GM18507 (cell line): ENCODE data around the gene SRRM4.

ENCODE experiments used
- DNase-seq: peaks from one replicate; pipeline ENCODE4 v3.0.0; 2011; ENCODE audit warnings: low read depth; ENCODE audit not compliant: insufficient read length; ENCODE audit errors: extremely low spot score
- FAIRE-seq: peaks from 2 replicates; lab custom pipeline; 2011; peaks lifted over from hg19 to GRCh38; lab: Jason Lieb, UNC

The SRRM4 gene

DNA sequence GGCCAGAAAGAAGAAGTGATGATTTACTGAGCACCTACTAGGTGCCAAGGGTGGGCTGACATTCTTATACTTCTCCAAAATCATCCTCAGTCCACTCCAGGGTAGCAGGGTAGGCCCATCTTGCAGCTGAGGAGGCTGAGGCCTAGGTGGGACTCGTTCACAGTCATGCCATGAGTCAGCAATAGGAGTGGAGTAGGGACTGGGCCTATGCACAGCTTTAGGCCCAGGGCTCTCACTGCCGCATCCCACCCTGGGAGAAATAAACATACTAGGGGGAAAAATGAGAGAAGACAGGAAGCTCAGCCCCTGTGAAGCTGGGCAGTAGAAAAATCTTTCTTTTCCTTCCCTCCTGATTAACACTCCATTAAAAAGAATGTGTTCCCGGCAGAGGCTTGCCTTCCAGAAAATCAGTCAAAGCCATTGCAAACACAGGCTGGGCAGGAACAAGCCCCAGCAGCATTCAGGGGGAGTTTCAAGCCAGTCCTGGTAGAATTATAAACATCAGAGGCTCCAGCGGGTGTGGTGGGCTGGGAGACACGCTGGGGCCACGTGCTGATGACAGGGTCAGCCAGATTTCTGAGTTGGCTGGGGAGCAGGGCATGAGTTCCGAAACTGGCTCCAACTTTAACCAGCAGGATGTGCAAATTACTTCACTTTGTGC is 199.2 kb downstream of the SRRM4 start:
- FAIRE-seq = no peak
- no peak for DNase-seq

DNA sequence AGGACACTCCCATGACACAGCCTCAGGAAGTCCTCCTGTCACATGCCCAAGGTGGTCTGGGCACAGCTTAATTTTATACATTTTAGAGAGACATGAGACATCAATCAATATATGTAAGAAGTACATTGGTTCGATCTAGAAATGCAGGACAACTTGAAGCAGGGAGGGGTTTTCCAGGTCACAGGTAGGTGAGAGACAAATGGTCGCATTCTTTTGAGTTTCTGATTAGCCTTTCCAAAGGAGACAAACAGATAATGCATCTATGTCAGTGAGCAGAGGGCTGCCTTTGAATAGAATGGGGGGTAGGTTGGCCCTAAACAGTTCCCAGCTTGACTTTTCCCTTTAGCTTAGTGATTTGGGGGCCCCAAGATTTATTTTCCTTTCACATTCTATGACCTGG is 199.9 kb downstream of the SRRM4 start:
- DNase-seq (no peak), FAIRE-seq (no peak)

DNA sequence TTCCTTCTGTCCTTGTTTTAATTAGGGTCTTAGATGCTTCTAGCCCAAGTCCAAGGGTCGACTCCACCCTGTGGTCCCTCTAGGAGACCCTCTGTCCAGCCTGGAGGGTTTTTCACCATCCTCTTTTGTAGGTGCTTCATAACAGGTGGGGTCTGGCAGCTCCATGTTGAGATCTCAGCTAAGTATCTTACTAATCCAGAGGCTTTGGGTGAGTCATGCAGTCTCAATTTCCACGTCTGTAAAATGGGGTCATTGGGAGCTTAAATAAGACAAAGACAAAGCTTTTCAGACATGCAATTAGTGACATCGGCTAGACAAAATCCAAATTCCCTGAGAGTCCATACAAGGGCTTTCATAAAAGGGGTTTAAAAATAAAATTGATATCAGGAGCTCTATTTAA is 200.6 kb downstream of the SRRM4 start:
- DNase-seq = no peak
- no peak for FAIRE-seq

DNA sequence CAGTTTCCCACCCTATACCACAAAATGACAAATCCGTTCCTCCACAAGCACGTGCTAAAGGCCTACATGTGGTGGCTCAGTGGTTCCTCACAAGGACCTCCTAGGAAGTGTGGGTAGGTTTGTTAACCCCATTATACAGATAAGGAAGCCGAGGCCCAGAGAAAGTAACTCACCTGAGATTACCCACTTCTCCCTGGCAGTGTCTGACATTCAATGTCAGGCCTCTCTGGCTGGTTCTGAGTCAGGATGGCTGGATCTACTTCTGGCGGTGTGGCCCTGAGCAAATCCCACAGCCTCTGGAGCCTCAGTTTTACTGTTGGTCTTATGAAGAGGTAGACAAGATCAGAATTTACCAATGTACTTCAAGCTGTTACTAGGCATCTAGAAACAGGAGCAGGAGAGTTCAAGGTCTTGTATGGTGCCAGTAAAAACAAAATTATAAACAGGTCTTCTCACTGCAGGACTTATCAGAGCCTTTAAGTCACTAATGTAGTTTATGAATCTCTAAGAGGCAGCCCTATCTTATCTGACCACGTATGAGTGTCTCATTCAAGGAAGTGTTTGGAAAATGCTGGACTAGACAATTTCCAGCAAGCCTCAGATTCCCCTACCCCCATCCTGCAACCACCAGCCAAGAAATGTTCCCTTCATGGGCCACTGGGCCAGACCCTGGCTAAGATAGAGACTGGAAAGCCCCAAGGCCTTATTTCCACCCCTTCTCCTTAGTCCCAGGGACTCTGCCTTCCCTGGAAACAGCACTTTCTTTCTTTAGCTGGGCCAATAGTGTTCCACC is 201.6 kb downstream of the SRRM4 start:
- DNase-seq (no peak), FAIRE-seq (no peak)

DNA sequence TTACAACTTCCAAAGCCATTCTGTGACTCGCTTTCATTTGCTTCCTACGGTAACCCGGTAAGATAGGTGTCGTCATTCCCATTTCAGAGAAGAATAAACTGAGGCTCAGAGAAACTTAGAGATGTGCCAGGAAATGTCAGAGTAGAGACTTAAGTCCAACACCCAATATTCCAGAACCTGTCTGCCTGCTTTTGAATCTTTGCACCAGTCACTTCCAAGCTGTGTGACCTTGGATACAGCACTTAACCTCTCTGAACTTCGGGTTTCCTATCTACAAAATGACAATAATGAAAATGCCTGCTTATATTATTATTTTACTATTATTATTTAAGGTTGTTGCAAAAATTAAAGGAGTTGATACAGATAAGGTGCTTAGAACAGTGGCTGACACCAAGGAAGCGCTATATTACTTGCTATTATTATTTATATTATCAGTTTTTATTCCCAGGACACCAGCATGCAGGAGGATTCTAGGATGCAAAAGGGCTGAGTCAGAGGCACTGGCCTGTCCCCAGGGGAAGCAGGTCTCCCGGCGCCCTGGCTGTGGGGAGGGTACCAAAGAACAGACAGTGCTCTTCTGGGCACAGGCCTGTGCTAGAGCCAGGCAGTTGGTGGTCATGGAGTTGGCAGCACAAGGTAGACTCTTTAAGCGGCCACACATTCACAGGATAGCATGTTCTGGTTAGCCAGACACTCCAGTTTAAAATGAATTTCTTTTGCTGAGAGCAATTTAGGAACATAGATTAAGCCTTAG is 202.8 kb downstream of the SRRM4 start:
- FAIRE-seq (no peak), DNase-seq (no peak)

DNA sequence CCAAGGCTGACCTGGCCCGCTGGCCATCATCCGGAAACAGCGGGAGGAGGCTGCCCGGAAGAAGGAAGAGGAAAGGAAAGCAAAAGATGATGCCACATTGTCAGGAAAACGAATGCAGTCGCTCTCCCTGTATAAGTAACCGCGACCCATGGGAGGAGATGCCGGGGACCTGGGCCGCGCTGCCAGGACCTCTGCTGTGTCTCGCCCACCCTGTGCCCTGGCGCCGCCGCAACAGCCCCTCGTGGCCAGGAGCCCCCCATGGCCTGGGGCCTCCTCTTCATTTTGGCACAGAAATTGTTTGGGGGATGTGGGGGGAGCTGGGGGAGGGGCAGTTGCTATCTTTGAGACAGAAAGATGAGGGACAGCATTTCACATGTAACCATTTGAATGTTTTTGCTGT is 213.9 kb downstream of the SRRM4 start:
- FAIRE-seq = no peak

DNA sequence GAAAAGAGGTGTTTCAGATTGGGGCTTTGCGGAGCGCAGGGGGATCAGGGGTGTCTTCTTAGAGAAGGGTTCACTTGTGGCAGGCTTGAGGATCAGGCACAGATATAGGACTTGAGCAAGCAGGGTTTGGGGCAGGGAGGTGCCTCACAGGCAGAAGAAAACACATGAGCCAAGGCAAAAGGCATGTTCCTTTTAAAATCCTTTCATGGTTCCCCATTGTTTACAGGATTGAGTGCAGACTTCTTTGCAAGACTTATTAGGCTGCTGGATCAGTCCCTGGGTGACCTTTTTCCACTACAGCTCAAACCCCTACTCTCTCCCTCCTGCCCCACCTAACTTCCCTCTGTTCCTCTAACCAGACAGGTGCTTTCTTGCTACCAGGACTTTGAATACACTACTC is 217.1 kb downstream of the SRRM4 start:
- FAIRE-seq = no peak
- DNase-seq = no peak

More for the DNA sequence above, 213.9 kb downstream of the SRRM4 start:
- DNase-seq = no peak

DNA sequence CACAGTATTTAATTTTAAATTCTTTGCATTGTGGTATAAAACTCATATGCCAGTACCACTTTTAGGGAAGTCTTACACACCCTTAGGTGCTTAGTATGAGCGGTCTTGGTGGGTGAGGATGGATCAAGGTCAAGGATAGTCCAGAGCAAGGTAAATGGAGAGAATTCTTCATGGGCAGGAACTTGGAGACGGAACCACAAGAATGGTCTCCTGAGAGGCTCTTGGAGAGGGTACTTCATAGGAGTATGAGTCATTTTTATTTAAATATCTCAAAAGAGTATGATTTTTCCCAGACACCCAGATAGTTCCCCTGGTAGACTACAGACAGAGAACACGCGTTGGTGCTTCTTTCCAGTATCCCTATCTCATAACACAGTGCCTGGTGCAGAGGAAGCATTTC is 219.3 kb downstream of the SRRM4 start:
- no peak for DNase-seq
- no peak for FAIRE-seq

DNA sequence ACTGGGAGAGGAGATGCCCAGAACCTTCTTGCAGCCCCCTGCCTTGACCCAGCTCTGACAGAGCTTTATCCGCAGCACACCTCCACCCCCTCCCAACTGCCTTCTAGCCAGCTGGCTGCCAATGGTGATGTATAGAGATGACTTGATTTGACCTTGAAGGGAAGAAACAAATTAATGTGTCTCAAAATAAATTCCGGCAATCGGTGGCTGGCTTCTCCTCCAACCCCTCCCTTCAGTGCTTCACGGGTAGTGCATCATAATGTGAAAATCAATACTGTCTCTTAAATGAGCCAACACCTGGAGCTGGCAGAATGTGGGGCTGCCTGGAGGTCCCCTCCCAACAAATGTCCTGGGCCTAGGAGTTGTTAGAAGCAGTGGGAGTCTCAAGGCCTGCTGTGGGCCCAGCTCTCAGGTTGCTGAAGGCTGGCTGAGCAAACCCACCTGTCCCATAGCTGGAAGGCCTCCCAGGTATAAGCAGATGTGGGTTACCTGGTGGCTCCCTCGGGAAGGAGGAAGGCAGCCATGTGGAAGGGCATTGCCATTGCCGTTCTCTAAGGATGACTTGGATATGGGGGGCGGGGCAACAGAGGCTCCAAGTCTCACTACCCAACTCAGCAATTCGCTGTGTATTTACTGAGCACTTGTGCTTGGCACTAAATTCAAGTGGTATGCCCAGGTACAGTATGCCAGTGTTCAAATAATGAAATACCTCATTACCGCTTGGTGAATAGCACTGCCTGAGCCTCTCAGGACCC is 220.6 kb downstream of the SRRM4 start:
- DNase-seq = no peak
- no peak for FAIRE-seq

DNA sequence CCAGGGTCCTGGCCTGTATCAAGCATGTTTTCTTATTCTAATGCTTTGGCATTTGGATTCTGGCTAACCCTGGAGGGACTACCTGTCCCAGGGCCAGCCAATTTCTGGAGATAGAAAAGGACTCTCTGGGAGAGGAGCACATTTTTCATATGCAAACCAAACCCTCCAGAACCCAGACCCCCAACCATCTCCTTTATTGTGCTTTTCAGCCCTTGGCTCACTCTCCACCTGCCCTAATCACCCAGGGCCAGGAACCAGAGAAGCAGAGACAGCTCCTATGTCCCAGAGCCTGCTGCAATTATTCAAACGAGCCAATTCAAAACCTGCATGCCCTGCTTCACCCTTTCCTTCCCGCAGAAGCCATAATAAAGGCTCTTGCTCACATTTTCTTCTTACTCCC is 221.2 kb downstream of the SRRM4 start:
- DNase-seq = no peak
- no peak for FAIRE-seq

DNA sequence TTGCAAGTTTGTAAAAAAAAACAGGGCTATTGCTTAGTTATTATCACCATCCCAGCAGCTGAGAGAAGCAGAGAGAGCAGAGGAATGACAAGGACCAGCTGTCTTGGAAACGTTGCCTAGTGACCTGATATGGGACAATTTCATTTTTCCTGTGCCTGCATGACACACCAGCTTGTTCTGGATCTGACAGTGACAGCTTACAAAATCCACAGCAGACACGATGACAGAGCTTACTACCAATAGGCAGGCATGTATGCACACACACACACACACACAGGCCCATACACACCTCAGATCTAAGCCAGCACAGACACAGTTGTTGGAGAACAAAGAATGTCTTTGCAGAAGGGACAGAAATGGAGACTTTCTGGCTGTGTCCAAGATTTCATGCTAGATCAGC is 222.8 kb downstream of the SRRM4 start:
- no peak for FAIRE-seq

DNA sequence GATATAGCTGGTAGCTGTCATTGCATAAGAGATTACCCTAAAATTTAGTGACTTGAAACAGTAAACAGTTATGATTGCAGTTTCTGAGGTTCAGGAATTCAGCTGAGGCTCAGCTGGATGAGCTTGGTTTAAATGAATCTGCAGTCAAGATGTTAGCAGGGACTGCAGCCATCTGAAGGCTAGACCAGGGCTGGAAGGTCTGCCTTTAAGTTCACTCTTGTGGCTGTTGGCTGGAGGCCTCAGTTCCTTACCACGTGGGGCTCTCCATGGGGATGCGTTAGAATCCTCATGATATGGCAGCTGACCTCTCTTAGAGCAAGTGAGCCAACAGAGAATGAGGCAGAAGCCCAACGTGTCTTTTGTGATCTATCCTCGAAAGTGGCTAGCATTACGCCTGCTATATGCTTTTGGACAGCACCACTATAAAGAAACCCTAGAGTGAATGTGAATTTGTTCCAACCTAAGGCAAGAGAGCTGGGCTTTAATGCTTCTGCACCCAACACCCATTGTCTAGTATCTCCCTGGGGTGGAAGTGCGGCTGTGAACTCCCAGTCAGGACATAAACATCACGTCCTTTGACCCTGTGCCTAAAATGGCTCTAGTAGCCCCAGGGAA is 223.4 kb downstream of the SRRM4 start:
- DNase-seq (no peak), FAIRE-seq (no peak)

More for the DNA sequence above, 222.8 kb downstream of the SRRM4 start:
- no peak for DNase-seq

DNA sequence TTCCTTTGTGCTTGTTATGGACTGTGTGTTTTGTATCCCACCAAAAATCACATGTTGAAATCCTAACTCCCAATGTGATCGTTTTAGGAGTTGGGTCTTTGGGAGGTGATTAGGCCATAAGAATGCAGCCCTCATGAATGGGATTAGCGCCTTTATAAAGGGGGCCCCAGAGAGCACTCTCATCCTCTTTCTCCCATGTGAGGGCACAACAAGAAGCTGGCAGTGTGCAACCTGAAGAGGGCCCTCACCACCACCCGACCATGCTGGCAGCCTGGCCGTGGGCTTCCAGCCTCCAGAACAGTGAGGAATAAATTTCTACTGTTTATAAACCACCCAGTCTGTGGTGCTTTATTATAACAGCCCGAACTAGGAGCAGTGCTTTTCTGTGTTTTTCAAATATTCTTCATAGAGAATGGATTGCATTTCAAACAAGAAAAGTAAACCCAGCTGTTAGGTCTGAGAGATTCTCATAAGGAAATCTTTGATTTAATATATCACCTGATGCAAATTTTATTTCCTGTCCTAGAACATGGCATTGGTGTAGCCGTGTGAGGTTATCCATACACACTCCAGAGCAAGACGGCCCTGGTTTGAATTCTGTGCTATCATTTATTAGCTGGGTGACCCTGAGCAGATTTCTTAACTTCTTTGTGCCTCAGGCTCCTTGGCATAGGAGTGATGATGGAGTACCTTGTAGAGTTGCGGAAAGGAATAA is 225.2 kb downstream of the SRRM4 start:
- no peak for FAIRE-seq
- no peak for DNase-seq

DNA sequence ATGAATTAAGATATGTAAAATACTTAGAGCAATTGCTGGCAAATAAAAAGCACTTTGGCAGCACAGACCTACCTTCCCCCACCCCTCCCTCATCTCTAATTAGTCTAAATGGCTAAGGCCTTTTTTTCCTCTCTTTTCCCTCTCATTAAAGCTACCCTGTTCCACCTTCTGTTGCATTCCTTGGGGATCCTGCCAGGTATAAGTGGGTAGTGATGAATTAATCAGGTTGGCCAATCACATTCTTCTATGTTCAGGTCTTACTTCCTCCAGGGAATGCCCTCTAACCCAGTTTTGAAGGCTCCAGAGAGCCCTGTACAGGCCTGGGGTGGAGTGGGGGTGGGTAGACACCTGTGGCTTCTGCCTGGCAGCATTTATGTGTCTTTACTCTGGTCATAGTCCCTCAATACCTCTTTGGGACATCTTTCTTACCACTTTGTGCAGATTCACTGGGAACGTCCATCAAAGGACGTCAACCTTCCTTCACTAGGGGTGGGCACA is 225.8 kb downstream of the SRRM4 start:
- no peak for FAIRE-seq
- DNase-seq = no peak

DNA sequence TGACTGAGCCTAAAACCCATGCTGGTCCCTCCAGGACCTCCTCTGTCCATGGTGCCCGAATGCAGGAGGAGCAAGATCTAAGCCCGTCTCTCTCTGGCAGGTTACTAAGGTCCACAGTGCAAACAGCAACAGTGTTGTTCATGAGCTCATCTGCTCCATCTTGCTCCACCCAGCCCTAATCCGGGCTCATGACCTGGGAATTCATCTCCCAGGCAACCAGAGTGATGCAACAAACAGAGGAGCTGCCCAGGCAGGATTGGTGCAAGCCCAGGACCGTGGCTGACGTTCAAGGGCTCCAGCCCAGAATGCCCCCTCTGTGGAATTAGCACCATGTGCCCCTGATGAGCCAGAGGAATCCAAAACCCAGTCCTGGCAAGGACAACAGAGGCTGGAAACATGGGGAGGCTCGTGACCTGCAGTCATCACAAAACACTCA is 227.3 kb downstream of the SRRM4 start:
- FAIRE-seq (no peak), DNase-seq (no peak)

DNA sequence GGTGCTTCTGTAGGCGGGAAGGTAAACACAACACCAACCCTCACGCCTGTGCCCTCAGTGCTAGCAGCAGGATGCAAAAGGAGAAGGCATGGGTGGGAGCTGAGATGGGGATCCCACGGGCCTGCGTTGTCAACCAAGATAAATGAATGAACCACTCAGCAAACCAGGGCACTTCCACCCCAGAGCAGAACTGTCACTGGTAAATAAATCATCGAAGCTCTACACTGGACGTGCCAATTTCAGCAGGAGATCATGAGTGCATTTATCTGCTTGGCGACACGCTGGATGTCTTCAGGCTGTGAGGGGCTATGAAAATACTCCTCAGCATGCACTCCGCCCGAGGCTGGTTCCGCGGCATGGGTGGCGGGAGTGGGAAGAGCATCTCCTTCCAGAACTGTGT is 230.5 kb downstream of the SRRM4 start:
- DNase-seq = no peak
- no peak for FAIRE-seq
